Stimulated activated naive CD8-positive, alpha-beta T cell treated with anti-CD3 and anti-CD28 coated beads, Interleukin-15, amount 100 ng/mL, for 72 hours (primary cell): ENCODE measurements around the gene ITGAE.
"Not testable (repeated sequence)": the region's sequence is repeated elsewhere in the genome, so short reads cannot be mapped to it uniquely, and the experiment has no call there.

Experiments used
- ATAC-seq: fragments of 150-1000 bp; cut with Tn5 transposase; 2 replicates; pipeline ENCODE4 v1.10.0; 2021; ENCODE audit warnings: mild to moderate bottlenecking, moderate library complexity
- DNase-seq, 2 donors: peaks; one replicate each; pipeline ENCODE4 v3.0.0; 2021 to 2022
- H3K27ac Mint-ChIP-seq, 2 donors: one replicate each; pipeline ENCODE4 v1.8.0; 2022; ENCODE audit warnings: mild to moderate bottlenecking in 2 of 2, mixed read lengths in 2 of 2, moderate library complexity in 2 of 2
- H3K27me3 Mint-ChIP-seq: one replicate; pipeline ENCODE4 v1.8.0; 2022; ENCODE audit warnings: mixed read lengths
- H3K4me1 Mint-ChIP-seq: one replicate; pipeline ENCODE4 v1.8.0; 2022; ENCODE audit warnings: mild to moderate bottlenecking, mixed read lengths
- H3K4me3 Mint-ChIP-seq, 2 donors: one replicate each; pipeline ENCODE4 v1.8.0; 2022; ENCODE audit warnings: mild to moderate bottlenecking in 2 of 2, mixed read lengths in 2 of 2, moderate library complexity in 1 of 2
- H3K9me3 Mint-ChIP-seq, 2 donors: one replicate each; pipeline ENCODE4 v1.8.0; 2022; ENCODE audit warnings: mixed read lengths in 2 of 2

Gene ITGAE

GRCh38 chr17:3715296-3715695 is 85.7 kb downstream of the ITGAE start:
- H3K4me1 Mint-ChIP-seq = peaks cover 75% of the 10 kb centered on the region
- ATAC-seq = no peak
- DNase-seq = no peak
- peaks cover 0 to 7% of the 10 kb centered on the region in 2 donors for H3K9me3 Mint-ChIP-seq
- no peak overlapping the region for H3K4me3 Mint-ChIP-seq
- H3K27ac Mint-ChIP-seq = no peak overlapping the region
- H3K27me3 Mint-ChIP-seq = no peaks in the 10 kb centered on the region

DNA sequence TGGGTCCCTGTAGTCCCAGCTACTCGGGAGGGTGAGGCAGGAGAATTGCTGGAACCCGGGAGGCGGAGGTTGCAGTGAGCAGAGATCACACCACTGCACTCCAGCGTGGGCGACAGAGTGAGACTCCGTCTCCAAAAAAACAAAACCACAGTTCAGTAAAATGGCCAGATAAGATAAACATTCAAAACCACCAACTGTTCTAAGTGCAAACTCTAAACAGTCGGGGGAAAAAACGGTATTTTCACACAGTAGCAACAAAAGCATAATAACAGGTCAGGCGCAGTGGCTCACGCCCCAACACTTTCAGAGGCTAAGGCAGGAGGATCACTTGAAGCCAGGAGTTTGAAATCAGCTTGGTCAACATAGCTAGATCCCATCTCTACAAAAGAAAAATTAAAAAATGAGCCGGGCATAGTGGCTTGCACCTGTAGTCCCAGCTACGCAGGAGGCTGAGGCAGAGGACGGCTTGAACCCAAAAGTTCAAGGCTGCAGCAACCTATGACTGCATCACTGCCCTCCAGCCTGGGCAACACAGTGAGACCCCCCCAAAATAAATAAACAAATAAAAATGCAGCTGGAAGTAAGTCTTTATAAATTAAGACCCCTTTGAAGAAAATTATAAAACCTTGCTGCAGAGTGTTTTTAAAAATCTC is 88.1 kb downstream of the ITGAE start:
- Mint-ChIP-seq H3K9me3 (peaks cover 0 to 7% of the 10 kb centered on the region in 2 donors), H3K4me1 (peaks cover 78% of the 10 kb centered on the region), H3K4me3 (peak overlapping the region; percentile 54 to 58), H3K27me3 (no peaks in the 10 kb centered on the region), H3K27ac (peak overlapping the region; percentile 36 to 76)
- ATAC-seq (peak; percentile 50), DNase-seq (peak in 1 of 2 donors; percentile 64)

DNA sequence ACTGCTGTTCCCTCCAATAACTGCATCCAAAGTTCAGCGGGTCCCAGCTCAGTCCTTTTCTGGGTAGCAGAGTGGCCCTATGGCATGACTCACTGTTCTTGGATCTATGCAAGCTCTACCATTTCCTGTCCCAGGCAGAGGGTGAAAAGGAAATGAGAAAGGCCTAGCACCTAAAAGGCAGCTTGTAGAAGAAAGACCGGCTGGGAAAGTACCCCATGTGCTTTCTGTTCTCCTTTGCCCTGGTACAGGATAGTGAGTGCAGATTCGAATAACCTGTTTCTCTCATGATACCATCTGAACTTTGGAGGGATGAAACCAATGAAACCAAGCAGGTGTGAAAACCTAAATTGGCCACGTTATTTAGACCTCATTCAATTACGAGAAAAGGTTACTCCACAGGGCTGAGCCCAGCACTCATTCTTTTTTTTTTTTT is 90.0 kb downstream of the ITGAE start:
- Mint-ChIP-seq H3K9me3 (peaks cover 0 to 7% of the 10 kb centered on the region in 2 donors), H3K4me3 (peak overlapping the region; percentile 54 to 68), H3K27ac (peak overlapping the region in 1 of 2 donors; percentile 34), H3K27me3 (no peaks in the 10 kb centered on the region), H3K4me1 (peaks cover 78% of the 10 kb centered on the region)
- DNase-seq (peak; percentile 78 to 90), ATAC-seq (peak; percentile 97)

GRCh38 chr17:3708366-3708765 is 92.6 kb downstream of the ITGAE start:
- Mint-ChIP-seq H3K9me3 (peaks cover 0 to 7% of the 10 kb centered on the region in 2 donors), H3K4me3 (peak overlapping the region; percentile 22 to 45), H3K4me1 (peaks cover 58% of the 10 kb centered on the region), H3K27me3 (no peaks in the 10 kb centered on the region), H3K27ac (peak overlapping the region in 1 of 2 donors; percentile 10)
- ATAC-seq (no peak), DNase-seq (no peak)

GRCh38 chr17:3705718-3705984 is 95.3 kb downstream of the ITGAE start:
- not testable (repeated sequence) for H3K9me3 Mint-ChIP-seq, DNase-seq, H3K27me3 Mint-ChIP-seq, ATAC-seq, H3K4me3 Mint-ChIP-seq, H3K27ac Mint-ChIP-seq
- peaks cover 34% of the 10 kb centered on the region for H3K4me1 Mint-ChIP-seq

- Mint-ChIP-seq H3K4me3 (no peak overlapping the region), H3K27me3 (no peaks in the 10 kb centered on the region)
- ATAC-seq = no peak
These were observed 95.9 kb downstream of the ITGAE start for GRCh38 chr17:3704931-3705717.

DNA sequence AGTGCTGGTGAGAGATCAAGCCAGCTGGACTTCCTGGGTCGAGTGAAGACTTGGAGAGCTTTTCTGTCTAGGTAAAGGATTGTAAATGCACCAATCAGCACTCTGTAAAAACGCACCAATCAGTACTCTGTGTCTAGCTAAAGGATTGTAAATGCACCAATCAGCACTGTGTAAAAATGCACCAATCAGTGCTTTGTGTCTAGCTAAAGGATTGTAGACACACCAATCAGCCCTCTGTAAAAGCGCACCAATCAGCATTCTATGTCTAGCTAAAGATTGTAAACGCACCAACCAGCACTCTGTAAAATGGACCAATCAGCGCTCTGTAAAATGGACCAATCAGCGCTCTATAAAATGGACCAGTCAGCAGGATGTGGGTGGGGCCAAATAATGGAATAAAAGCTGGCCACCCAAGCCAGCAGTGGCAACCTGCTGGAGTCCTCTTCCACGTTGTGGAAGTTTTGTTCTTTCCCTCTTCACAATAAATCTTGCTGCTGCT is 98.9 kb downstream of the ITGAE start:
- Mint-ChIP-seq H3K9me3 (peaks cover 10 to 17% of the 10 kb centered on the region in 2 donors), H3K4me1 (peaks cover 12% of the 10 kb centered on the region)
- not testable (repeated sequence) for DNase-seq, H3K27ac Mint-ChIP-seq, H3K4me3 Mint-ChIP-seq, H3K27me3 Mint-ChIP-seq, ATAC-seq

More at GRCh38 chr17:3704931-3705717, 95.9 kb downstream of the ITGAE start:
- DNase-seq = no peak
- peaks cover 5 to 8% of the 10 kb centered on the region in 2 donors for H3K9me3 Mint-ChIP-seq
- no peak overlapping the region for H3K27ac Mint-ChIP-seq
- peaks cover 29% of the 10 kb centered on the region for H3K4me1 Mint-ChIP-seq

DNA sequence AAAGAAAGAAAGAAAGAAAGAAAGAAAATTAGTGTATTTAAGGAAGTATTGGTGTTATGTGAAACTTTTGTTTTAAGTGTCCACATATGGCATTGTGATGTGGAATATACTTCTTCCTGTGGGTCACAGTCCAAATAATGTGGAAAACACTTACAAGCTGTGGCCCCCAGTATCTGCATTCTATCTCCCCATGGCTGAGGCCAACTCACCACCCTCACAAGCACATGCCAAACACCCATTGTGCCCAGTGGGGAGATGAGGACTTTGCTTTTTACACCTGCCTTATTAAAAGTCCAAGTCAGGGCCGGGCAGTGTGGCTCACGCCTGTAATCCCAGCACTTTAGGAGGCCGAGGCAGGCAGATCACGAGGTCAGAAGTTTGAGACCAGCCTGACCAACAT is 101.0 kb downstream of the ITGAE start:
- ATAC-seq = no peak
- DNase-seq = no peak
- H3K9me3 Mint-ChIP-seq = peaks cover 10 to 17% of the 10 kb centered on the region in 2 donors
- no peaks in the 10 kb centered on the region for H3K27me3 Mint-ChIP-seq
- H3K4me1 Mint-ChIP-seq = peaks cover 23% of the 10 kb centered on the region
- H3K4me3 Mint-ChIP-seq = no peak overlapping the region
- H3K27ac Mint-ChIP-seq = no peak overlapping the region

GRCh38 chr17:3698139-3698538 is 102.8 kb downstream of the ITGAE start:
- H3K4me3 Mint-ChIP-seq = no peak overlapping the region

DNA sequence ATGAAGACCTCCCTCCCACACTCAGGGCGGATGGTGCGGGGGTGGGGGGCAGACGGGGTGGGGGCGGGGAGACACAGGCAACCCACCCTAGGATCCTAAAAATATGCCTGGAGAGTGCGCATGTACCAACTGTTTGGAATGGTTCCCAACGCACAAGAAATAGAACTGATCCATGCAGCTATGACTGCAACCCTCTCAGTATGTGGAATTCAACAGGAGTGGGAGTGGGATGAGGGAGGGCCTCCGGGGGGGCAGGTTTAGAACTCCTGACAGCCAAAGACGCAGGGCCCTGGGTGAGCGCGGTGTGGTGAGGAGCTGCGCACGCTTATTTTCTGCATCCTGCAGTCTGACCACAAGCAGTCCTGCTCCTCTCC is 103.9 kb downstream of the ITGAE start:
- no peak for DNase-seq
- no peaks in the 10 kb centered on the region for H3K27me3 Mint-ChIP-seq
- peaks cover 5 to 11% of the 10 kb centered on the region in 2 donors for H3K9me3 Mint-ChIP-seq
- H3K4me3 Mint-ChIP-seq = no peak overlapping the region
- peaks cover 50% of the 10 kb centered on the region for H3K4me1 Mint-ChIP-seq
- peak overlapping the region in 1 of 2 donors; percentile 42 for H3K27ac Mint-ChIP-seq
- no peak for ATAC-seq

More at GRCh38 chr17:3698139-3698538, 102.8 kb downstream of the ITGAE start:
- Mint-ChIP-seq H3K27ac (no peak overlapping the region), H3K9me3 (peaks cover 10 to 17% of the 10 kb centered on the region in 2 donors), H3K27me3 (no peaks in the 10 kb centered on the region), H3K4me1 (peaks cover 41% of the 10 kb centered on the region)
- DNase-seq (no peak), ATAC-seq (no peak)

DNA sequence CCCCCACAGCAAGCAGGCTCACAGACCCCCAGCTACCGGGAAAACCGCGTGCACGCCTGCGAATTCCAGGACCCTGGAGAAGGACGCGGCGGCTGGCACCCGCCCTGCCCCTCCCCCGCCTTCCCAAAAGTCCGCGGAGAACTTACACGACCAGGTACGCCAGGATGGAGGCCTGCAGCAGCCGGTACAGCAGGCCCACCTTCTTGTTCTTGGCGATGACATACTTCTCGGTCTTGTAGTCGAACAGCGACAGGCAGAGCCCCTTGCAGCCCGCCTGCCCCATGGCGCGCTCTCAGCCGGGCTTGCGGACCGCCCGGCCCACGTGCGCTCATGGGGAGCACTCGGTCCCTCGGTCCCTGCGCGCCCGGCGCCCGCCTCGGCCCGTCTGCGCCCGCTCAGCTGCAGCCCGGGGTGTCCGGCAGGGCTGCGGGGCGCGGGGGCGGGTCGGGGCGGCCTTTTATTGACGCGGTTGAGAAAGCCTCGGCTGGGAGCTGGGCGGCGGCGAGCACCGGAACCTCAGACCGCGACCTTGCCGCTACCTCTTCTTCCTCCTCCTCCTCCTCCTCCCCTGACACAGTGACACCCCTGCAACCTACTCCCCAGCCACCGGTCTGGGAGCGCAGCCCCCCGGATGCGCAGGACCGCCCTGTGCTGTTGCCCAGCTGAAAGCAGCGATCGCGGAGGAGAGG is 105.1 kb downstream of the ITGAE start, which contains the start of gene P2RX5:
Gene P2RX5, minus strand, starts transcription at position 433 of the 689 bp plus-strand sequence. Its CDS starts 150 bp downstream, at position 283.
- peak; percentile 63 for ATAC-seq
- peaks cover 57% of the 10 kb centered on the region for H3K4me1 Mint-ChIP-seq
- peak within 1 kb of the TSS; percentile 92 to 95 for H3K4me3 Mint-ChIP-seq
- H3K9me3 Mint-ChIP-seq = peaks cover 5 to 9% of the 10 kb centered on the region in 2 donors
- peak; percentile 50 to 63 for DNase-seq
- peak within 1 kb of the TSS; percentile 92 to 96 for H3K27ac Mint-ChIP-seq
- H3K27me3 Mint-ChIP-seq = no peaks in the 10 kb centered on the region

GRCh38 chr17:3695129-3695722 is 105.8 kb downstream of the ITGAE start:
- peaks cover 5 to 9% of the 10 kb centered on the region in 2 donors for H3K9me3 Mint-ChIP-seq
- no peaks in the 10 kb centered on the region for H3K27me3 Mint-ChIP-seq
- DNase-seq (peak in 1 of 2 donors; percentile 29), ATAC-seq (peak; percentile 11)
- H3K27ac Mint-ChIP-seq = peak overlapping the region; percentile 82 to 95
- H3K4me3 Mint-ChIP-seq = peak overlapping the region; percentile 92 to 95
- peaks cover 61% of the 10 kb centered on the region for H3K4me1 Mint-ChIP-seq

GRCh38 chr17:3693829-3694231 is 107.2 kb downstream of the ITGAE start:
- ATAC-seq = peak; percentile 92
- DNase-seq = peak; percentile 74 to 94
- H3K9me3 Mint-ChIP-seq = peaks cover 5 to 9% of the 10 kb centered on the region in 2 donors
- H3K27ac Mint-ChIP-seq = peak overlapping the region; percentile 27 to 61
- H3K4me1 Mint-ChIP-seq = peaks cover 52% of the 10 kb centered on the region
- H3K4me3 Mint-ChIP-seq = peak overlapping the region; percentile 92 to 95
- H3K27me3 Mint-ChIP-seq = no peaks in the 10 kb centered on the region

GRCh38 chr17:3693141-3693540 is 107.8 kb downstream of the ITGAE start:
- Mint-ChIP-seq H3K27me3 (no peaks in the 10 kb centered on the region), H3K4me3 (peak overlapping the region; percentile 24 to 95), H3K4me1 (peaks cover 52% of the 10 kb centered on the region), H3K27ac (no peak overlapping the region), H3K9me3 (peaks cover 3 to 5% of the 10 kb centered on the region in 2 donors)
- DNase-seq (no peak), ATAC-seq (no peak)

- Mint-ChIP-seq H3K27me3 (no peaks in the 10 kb centered on the region), H3K27ac (no peak overlapping the region)
- no peak for ATAC-seq
These were observed 108.6 kb downstream of the ITGAE start for GRCh38 chr17:3692346-3692745.

More at GRCh38 chr17:3692346-3692745, 108.6 kb downstream of the ITGAE start:
- no peak for DNase-seq
- Mint-ChIP-seq H3K4me3 (peak overlapping the region in 1 of 2 donors; percentile 47), H3K9me3 (no peaks in the 10 kb centered on the region), H3K4me1 (peaks cover 52% of the 10 kb centered on the region)
